ENCODE measurements around the gene EWSR1. TPM values are rescaled to one million over a fixed set of nuclear protein-coding genes. Genes with fewer than 3 reads are reported as not detected.
A peak's percentile ranks its signal among the peaks of the same experiment; 100 is the strongest.
"Not testable (repeated sequence)": the region's sequence is repeated elsewhere in the genome, so short reads cannot be mapped to it uniquely, and the experiment has no call there.

EWSR1 gene
- 592 TPM for total RNA-seq

DNA sequence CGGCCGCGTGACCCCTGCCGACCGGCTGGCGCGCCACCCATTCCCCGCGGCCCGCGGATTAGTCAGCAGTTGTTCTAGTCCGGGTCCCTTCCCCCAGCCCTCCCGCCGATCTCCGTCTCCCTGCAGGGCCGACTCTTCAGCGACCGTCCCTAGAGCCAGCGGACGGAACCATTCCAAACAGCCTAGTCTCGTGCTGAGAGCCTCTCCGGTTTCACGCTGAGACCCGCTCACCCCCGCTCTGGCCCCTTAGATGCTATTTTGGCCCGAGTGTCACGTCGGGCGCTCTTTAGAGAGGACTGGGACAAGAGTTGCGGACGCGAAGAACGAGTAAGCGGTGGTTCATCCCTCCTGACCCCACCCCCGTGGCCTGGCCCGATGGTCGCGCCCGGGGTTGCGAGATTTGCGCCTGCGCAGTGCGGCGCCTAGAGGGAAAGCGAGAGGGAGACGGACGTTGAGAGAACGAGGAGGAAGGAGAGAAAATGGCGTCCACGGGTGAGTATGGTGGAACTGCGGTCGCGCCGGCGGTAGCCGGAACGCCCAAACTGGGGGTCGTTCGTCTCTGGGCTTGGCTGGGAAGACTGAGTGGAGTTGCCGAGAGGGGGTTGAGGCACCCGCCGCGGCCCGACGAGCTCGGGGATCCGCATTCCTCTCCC, at the start of gene EWSR1, which contains the start of gene RHBDD3:
Gene EWSR1 (plus strand): TSS at position 411 of the 653 bp plus-strand sequence. CDS start 69 bp downstream, at position 480.
Gene RHBDD3 (minus strand): TSS at position 124 of the 653 bp plus-strand sequence. CDS start 2,355 bp downstream, outside the sequence.
- DNase-seq (ENCODE audit: low read depth in 2 of 3, low spot score in 2 of 3) = peak; percentile 98 to 99 (median 98)

GRCh38 chr22:29218758-29219408, 49.2 kb upstream of the EWSR1 start:
- no peak for DNase-seq (ENCODE audit: low read depth in 2 of 3, low spot score in 2 of 3)

GRCh38 chr22:29219409-29219782, 48.7 kb upstream of the EWSR1 start:
- not testable (repeated sequence) for DNase-seq (ENCODE audit: low read depth in 2 of 3, low spot score in 2 of 3)

DNA sequence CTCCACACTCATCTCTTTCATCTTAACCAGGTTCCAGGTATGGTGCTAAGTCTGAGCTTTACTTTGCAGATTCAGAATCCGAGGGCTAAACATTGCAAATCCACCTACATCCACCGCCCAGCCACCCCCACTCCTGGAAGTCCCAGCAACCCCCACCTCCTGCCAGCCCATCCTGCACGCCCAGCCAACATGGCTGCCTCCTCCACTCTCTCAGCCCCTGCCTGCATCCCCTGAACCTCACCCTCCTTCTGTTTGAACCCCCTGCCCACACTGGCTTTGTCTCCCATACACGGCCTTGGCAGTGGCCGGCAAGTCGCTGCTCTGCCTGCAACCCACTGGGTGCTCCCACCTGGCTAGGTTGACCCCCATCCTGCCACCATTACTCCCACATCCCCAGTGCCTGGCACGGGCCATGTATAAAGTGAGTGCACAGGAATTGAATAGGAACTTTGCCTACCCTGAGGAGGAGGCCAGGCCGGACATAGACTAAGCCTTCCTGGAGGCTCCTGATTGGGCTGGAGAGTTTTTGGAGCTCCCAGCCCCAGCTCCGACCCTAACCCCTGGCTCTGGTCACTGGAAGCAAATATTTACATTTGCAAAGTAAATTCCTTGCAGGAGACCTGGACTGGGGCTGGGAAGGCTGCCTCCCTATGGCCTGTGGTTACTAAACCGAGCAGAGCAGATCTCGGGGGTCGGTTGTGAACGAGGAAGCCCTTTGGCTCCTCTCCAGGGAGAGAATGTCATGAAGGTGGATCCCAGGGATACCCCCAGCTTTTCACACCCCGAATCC, 48.0 kb upstream of the EWSR1 start:
- no peak for DNase-seq (ENCODE audit: low read depth in 2 of 3, low spot score in 2 of 3)

DNA sequence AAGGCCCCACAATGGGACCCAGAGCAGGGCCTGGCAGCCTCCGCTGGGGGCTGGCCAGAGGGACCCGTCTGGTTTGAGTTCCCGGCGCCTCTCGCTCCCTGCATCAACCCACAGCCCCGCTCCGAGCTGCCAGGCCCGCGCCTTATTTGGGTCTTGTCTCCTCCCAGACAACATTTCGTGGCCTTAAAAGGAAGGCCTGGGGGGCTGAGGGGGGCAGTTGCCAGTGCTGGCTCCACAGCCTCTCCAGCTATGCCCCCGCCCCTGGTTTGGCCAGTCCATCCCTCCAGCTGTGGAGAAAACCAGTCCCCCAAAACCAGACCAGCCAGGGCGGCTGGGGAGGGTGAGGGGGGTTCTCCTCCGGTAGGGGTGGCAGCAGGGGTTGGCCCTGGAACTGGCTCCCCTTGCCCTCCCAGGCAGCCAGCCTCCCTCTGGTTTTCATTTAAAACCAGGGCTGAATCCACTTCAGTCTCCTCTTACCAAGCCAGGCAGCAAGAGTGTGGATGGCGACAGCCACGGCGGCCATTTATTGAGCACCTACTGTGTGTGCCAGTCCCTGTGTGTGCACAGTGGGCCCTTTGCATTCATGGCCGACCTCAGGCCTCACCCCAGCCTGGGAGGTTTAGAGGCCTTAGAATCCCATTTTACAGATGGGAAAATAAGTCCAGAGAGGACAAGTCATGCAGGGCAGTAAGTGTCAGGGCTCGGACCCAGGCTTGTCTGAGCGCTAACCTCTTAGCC, 43.8 kb upstream of the EWSR1 start:
- DNase-seq (ENCODE audit: low read depth in 2 of 3, low spot score in 2 of 3) = no peak

- no peak for DNase-seq (ENCODE audit: low read depth in 2 of 3, low spot score in 2 of 3)
Measured at GRCh38 chr22:29224859-29225410, 43.1 kb upstream of the EWSR1 start.

DNA sequence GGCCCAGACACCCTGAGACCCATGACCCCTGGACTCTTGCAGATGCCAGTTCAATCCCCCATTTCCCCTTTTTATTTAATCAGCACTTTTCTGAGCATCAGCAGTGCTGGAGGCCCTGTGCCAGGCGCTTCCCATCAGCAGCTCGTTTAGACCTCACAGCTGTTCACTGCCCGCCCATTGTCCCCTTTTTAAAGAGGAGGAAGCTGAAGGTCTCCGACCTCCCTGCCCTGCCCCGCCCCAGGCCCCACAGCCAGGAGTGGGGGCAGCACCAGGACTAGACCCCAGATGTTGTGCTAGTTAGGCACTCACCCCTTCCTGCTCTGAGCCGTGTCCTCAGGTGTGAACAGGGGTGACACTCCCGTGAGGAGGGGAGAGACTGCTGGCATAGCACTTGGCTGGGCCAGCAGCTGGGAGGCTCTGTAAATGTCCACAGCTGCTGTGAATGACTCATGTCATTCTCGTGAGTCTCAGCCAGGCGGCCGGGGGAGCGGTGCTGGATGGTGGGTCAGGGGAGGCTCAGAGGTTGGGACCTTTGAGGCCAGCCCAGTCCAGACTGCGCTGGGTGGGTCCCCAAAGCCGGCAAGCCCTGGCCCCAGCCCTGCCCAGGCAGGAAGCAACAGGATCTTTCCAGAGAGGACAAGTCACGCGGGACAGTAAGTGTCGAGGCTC, 42.5 kb upstream of the EWSR1 start:
- DNase-seq (ENCODE audit: low read depth in 2 of 3, low spot score in 2 of 3) = peak in 1 of 3 donors; percentile 78

DNA sequence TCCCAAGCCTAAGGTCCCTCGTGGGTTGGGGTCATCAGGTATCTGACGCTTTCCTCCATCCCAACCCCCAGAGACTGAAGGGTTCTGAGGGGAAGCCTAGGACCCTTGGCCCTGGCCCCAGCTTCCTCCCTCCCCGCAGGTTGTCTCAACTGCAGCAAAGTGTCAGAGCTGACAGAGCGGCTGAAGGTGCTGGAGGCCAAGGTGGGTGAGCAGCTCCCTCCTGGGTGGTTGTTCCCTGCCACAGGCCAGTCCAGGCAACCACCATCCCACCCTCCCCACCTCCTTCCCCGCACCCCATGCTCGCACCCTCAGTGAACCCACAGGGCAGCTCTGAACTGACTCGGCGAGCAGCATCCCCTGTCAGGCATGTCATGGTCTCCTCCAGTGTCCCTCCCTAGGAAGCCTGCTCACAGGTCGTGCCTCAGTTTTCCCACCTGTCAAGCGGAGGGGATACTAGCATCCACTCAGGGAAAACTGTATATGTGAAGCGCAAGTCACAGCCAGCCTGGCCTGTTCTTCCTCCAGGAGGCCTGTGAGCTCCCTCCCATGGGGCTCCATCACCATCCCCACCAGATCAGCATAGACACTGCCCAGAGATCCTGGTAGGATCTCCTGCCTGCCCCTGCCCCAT, 41.6 kb upstream of the EWSR1 start:
- DNase-seq (ENCODE audit: low read depth in 2 of 3, low spot score in 2 of 3) = no peak

- no peak for DNase-seq (ENCODE audit: low read depth in 2 of 3, low spot score in 2 of 3)
Measured at GRCh38 chr22:29230972-29231875, 36.8 kb upstream of the EWSR1 start.

DNA sequence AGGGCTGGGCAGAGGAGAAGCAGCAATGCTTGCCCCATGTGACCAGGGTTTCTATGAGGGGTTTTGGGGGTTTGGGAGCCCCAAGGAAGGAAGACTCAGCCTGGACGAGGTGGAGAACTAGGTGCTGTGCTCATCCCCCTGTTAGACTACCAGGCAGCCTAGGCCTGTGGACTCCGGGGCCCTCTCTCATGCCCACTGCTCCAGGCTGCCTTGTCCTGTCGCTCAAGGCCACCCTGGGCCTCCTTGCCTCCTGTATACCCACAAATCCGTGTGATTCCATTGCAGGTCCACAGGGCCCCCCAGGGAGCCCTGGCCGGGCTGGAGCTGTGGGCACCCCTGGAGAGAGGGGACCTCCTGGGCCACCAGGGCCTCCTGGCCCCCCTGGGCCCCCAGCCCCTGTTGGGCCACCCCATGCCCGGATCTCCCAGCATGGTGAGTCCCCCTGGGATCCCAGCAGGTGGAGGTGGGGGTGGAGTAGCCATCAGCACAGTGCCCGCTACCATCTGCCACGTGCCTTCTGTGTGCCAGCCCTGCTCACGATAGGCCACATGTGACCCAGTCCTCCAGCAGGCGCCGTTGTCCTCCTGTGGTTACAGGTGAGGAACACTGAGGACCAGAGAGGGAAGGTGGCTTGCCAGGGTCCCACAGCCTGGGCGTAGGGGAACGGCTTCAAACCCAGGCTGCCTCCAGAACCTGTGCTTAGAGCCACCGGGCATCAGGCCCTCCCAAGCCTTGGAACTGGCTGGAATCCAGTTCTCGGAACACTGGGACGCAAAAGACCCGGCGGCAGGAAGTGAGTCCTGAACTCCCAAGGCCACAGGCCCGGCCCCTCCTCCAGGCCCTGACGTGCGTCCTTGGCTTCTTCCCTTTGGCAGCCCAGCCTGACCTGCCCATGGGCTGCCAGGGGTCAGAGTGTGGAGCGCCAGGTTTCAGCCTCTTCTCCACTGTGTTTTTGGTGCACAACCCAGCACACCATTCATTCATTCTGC, 35.8 kb upstream of the EWSR1 start:
- DNase-seq (ENCODE audit: low read depth in 2 of 3, low spot score in 2 of 3) = no peak

GRCh38 chr22:29233277-29233877, 34.7 kb upstream of the EWSR1 start:
- DNase-seq (ENCODE audit: low read depth in 2 of 3, low spot score in 2 of 3) = no peak

DNA sequence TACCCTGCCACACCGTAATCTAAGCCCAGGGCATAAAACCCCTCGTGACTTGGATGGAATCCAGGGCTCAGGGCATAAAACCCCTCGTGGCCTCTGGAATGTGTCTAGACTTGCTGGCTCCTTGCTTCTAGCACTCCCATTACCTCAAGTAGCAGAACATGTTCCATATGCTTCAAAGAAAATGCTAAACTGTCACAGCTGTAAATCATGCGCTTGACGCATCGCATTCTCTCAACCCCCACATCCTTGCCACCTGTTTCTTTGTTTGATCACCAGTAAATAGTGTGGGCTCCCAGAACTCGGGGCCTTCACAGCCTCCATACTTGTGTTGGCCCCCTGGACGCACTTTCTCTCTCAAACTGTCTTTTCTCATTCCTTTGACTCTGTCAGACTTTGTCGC, 27.6 kb upstream of the EWSR1 start:
- not testable (repeated sequence) for DNase-seq (ENCODE audit: low read depth in 2 of 3, low spot score in 2 of 3)

DNA sequence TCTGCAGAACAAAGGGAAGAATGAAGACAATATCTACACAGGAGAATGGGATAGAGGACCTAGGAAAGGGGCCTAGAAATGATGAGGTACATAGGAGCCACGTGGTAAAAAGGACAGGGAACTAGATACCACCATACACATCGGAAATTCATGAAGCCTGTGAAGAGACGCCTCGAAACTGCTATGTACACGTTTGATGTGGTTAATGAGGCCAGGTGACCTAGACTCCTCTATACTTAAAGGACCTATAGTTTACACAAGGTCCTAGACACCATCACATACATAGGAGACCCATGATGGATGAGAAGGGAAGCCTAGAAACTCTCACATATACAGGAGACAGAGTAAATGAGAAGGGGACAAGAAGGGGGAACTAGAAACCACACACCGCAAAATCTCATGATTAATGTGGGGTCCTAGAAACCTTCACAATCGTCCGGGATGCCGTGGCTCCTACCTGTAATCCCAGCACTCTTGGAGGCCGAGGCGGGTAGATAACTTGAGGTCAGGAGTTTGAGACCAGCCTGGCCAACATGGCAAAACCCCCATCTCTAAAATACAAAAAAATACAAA, 24.1 kb upstream of the EWSR1 start:
- no peak for DNase-seq (ENCODE audit: low read depth in 2 of 3, low spot score in 2 of 3)

GRCh38 chr22:29244785-29245625, 23.1 kb upstream of the EWSR1 start:
- no peak for DNase-seq (ENCODE audit: low read depth in 2 of 3, low spot score in 2 of 3)

DNA sequence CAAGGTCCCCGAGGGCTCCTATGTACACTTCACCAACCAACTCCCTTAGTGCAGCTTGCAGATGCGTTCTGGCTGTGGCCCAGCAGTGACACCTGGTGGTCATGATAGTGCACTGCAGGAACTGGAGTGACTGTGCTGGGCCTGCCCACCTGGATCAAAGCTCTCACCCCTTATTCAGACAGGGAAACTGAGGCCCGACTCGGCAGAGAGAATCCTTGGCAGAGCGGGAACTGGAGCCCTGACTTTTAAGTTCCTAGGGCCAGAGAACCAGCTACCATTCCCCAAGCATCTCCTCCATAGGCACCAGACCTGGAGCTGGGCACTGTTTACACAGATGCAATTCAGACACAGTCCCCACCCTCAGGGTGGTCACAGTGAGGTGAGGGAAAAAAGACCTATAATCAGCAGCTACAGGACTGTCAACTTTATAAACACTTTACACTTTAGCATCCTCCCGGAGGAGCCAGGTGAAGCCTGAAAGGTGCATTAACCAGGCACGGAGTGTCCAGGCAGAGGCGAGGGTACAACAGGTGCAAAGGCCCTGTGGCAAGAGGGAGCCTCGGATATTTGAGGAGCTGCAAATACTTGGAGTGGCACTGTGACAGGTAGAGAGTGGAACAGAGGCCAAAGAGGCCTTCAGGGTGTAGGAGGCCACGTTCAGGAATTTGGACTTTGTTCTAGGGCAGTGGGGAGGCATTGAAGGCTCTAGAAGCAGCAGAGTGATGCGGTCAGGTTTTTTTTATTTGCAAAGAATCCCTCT, 22.3 kb upstream of the EWSR1 start:
- DNase-seq (ENCODE audit: low read depth in 2 of 3, low spot score in 2 of 3) = peak; percentile 35 to 78 (median 67)

Measured in hematopoietic multipotent progenitor cell (in vitro differentiated cells).